ENCODE measurements around the gene CFAP91.
"Not testable (repeated sequence)": the region's sequence is repeated elsewhere in the genome, so short reads cannot be mapped to it uniquely, and the experiment has no call there.

The CFAP91 gene

GRCh38 chr3:119677641-119677934, 25.2 kb upstream of the CFAP91 start:
- no peak for DNase-seq (ENCODE audit: low read depth in 3 of 3)

- not testable (repeated sequence) for DNase-seq (ENCODE audit: low read depth in 3 of 3)
Measured at GRCh38 chr3:119678209-119678608, 24.6 kb upstream of the CFAP91 start.

GRCh38 chr3:119679874-119680273, 22.9 kb upstream of the CFAP91 start:
- DNase-seq (ENCODE audit: low read depth in 3 of 3) = no peak

DNA sequence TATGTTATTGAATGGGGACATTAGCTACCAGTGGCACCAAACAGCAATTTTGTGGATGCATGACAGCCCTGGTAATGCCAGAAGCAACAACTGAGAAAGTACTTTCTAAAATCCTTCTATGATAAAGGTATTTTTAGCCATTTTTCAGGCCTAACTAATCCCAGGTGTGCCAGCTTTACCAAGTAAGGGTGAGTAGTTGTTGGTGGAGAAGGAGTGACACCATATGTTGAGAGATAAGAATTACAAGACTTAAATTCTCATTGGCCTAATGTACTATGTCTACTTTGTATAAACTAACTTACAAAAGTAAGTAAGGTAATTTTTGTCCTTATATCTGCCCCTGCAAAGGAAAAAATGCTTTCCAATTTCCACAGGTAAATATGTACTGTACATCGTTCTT, 21.5 kb upstream of the CFAP91 start:
- no peak for DNase-seq (ENCODE audit: low read depth in 3 of 3)

DNA sequence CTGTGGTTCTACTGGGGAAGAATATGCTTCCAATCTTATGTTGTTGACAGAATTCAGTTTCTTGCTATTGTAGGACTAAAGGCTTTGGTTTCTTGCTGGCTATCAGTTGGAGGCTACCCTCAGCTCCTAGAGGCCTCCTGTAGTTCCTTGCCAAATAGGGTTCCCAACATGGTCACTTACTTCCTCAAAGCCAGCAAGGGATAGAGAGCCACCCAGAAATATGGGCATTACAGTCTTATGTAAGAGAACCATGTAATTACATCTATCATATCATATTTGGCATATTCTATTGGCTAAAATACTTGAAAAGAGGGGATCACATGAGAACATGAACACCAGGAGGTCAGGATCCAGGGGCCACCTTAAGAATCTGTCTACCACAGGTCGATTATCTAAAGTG, 19.4 kb upstream of the CFAP91 start:
- DNase-seq (ENCODE audit: low read depth in 3 of 3) = no peak

DNA sequence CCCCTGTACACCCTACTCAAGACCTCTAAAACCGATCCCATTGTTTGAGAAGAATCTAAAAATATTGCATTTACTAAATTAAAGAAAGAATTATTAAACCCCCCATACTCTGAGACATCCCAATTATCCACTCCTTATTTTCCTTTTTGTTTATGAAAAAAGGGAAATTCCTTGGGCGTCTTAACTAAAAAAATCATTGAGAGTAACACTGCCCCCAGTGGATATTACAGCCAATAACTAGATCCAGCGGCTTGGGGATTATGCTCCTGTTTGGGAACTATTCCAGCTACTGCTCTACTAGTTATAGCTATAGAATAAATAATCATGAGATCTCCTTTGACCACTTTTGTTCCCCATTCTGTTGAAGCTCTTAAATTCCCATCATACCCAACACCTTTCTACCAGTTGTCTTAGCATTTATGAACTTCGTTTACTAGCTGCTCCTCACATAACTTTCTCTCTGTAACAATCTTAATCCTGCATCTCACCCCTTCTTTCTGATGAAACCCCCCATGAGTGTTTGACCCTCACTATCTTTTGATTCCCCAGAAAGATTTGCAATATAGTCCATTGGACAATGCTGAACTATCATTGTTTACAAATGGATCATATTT, 12.7 kb upstream of the CFAP91 start:
- DNase-seq (ENCODE audit: low read depth in 3 of 3) = no peak

DNA sequence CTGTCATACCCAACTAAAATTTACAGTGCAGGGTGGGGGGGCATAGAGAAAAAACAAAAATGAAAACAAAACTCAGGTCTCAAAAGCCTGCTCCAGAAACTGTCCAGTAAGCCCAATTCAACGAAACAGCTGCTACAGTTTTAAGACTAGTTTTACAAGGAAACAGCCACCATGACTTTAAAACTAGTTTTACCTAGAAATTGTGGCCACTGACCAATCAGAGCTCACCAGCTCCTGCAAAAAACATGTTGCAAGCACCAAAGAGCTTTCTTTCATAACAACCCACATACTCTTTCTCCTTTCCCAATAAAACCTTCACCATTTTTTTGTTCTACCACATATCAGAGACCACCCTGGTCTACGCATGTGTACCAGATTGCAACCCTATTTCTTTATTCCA, 7.3 kb upstream of the CFAP91 start:
- no peak for DNase-seq (ENCODE audit: low read depth in 3 of 3)

- DNase-seq (ENCODE audit: low read depth in 3 of 3) = no peak
Measured at GRCh38 chr3:119697394-119697793, 5.4 kb upstream of the CFAP91 start.

DNA sequence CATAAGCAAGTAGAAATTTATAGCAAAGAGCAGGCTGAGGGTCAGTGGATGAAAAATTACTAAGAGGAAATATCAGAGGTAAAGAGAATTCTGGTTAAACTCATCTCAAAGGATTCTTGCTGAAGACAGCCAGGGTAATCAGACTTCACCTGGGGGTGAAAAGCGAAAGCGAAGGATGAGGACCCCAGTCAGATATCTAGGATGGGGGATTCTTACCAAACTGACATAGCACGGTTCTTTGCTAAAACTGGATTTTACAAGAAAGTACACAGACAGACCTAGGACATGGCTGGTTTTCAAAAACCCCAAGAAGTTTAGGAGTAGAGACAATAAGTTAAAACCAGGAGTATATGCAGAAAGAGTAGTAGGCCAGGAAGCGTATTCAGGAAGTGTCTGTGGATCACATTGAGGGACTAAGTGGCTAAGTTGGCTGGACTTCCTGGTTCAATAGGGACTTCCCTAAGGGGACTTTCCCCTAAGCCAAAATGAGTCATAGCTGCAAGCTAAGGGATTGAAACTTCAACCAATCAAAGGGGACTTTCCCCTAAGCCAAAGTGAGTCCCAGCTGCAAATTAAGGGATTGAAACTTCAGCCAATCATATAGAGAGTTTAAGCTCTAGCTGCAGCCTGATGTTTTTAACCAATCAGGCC, 2.4 kb upstream of the CFAP91 start:
- peak in 1 of 3 donors; percentile 17 for DNase-seq (ENCODE audit: low read depth in 3 of 3)

GRCh38 chr3:119700920-119701734, 1.7 kb upstream of the CFAP91 start:
- no peak for DNase-seq (ENCODE audit: low read depth in 3 of 3)

GRCh38 chr3:119703820-119704531, 1.2 kb downstream of the CFAP91 start:
- no peak for DNase-seq (ENCODE audit: low read depth in 3 of 3)

GRCh38 chr3:119715105-119715504, 12.3 kb downstream of the CFAP91 start:
- no peak for DNase-seq (ENCODE audit: low read depth in 3 of 3)

GRCh38 chr3:119716998-119717397, 14.2 kb downstream of the CFAP91 start:
- DNase-seq (ENCODE audit: low read depth in 3 of 3) = no peak

DNA sequence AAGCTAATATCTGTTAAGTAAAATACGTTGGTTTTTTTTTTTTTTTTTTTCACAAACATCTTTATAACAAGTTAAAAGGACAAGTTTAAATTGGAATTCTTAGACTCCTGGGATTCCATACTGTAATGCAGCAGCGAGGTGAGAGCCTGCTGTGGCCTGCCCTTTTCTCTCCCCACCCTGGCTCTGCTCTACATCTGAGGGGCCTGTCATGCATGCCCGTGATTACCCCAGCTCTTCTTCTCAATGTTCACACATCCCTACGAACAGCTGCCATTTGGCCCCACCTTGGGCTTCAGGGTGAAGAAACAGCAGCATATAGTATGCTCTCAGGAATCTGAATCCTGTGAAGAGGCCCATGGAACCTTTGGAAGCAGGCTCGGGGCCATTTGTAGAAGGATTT, 14.7 kb downstream of the CFAP91 start:
- DNase-seq (ENCODE audit: low read depth in 3 of 3) = no peak

- no peak for DNase-seq (ENCODE audit: low read depth in 3 of 3)
Measured at GRCh38 chr3:119723022-119723421, 20.2 kb downstream of the CFAP91 start.

GRCh38 chr3:119726909-119727308, 24.1 kb downstream of the CFAP91 start:
- no peak for DNase-seq (ENCODE audit: low read depth in 3 of 3)

DNA sequence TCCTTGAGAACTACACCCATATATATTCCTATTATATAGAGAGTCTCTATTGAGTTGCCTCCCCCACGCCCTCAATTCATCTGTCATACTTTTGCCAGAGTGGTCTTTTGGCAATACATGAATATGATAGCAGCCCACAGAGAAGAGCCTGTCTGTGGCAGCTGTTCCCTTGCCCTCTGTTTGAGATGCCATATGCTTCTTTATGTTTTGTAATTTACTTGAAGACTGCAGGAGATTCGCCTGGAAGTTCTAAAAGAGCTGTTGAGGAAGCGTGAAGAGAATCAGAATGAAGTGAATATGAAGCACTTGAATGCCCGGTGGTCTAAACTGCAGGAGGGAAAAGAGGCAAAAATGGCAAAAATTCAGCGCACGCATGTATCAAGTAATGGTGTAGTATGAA, 27.2 kb downstream of the CFAP91 start:
- DNase-seq (ENCODE audit: low read depth in 3 of 3) = no peak

- DNase-seq (ENCODE audit: low read depth in 3 of 3) = no peak
Measured at GRCh38 chr3:119731560-119732343, 28.9 kb downstream of the CFAP91 start.

- no peak for DNase-seq (ENCODE audit: low read depth in 3 of 3)
Measured at GRCh38 chr3:119733812-119734211, 31.0 kb downstream of the CFAP91 start.

DNA sequence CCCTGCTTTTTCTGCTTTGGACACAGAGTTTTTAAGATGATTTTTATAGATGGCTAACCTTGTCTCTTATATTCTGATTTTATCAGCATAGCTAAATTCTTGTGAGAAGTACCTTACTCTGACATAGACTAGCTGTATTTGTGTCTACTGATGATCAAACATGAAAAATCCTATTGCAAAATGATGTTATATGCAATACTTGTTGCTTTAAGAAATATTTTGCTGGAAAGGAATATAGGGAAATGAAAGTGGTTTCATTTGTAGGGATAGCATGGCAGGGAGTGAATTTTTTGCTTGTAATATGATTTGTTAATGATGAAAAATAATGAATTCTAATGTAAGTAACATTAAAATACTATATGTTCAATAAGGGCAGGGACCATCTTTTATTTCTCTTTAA, 35.9 kb downstream of the CFAP91 start:
- no peak for DNase-seq (ENCODE audit: low read depth in 3 of 3)

- DNase-seq (ENCODE audit: low read depth in 3 of 3) = no peak
Measured at GRCh38 chr3:119741657-119742590, 39.1 kb downstream of the CFAP91 start.

Data from stimulated activated CD4-positive, alpha-beta T cell treated with anti-CD3 and anti-CD28 coated beads, TNF-alpha, amount 100 ng/mL, for 48 hours (primary cell).